BE2C (cell line): ENCODE data around the gene EARS2. TPM values are rescaled to one million over a fixed set of nuclear protein-coding genes. Genes with fewer than 3 reads are reported as not detected.
A peak's percentile ranks its signal among the peaks of the same experiment; 100 is the strongest.

ENCODE experiments used
- DNase-seq: peaks from one replicate; pipeline ENCODE4 v3.0.0-alpha.2; 2020
- H3K27me3 ChIP-seq: fragments of 250-450 bp; sonication (Bioruptor Pico); 2 replicates; pipeline ENCODE4 v1.5.1; 2020; ENCODE audit warnings: mild to moderate bottlenecking
- H3K36me3 ChIP-seq: fragments of 250-450 bp; sonication (Bioruptor Pico); 2 replicates; pipeline ENCODE4 v1.5.1; 2020; ENCODE audit warnings: mild to moderate bottlenecking
- H3K4me1 ChIP-seq: fragments of 250-450 bp; sonication (Bioruptor Pico); 2 replicates; pipeline ENCODE4 v1.5.1; 2020
- H3K4me3 ChIP-seq: 2 replicates; pipeline ENCODE4 v1.5.1; 2011; ENCODE audit warnings: low read depth, low read length
- H3K9me3 ChIP-seq: fragments of 250-450 bp; sonication (Bioruptor Pico); 2 replicates; pipeline ENCODE4 v1.5.1; 2020
- polyA plus RNA-seq: library from polyadenylated mRNA; unstranded; fragments of >200 nt; gene quantifications from one replicate; pipeline ENCODE4 v1.2.1, GENCODE V29; 2012; ENCODE audit warnings: low read depth, missing spikeins; ENCODE audit not compliant: insufficient read length, insufficient read depth
- TF ChIP-seq, protein P1 (sequence below): IDR thresholded peaks from 2 replicates; pipeline ENCODE4 v1.5.1; 2012; ENCODE audit warnings: mild to moderate bottlenecking, low read depth, low read length

Gene EARS2
- 36.7 TPM for polyA plus RNA-seq

DNA sequence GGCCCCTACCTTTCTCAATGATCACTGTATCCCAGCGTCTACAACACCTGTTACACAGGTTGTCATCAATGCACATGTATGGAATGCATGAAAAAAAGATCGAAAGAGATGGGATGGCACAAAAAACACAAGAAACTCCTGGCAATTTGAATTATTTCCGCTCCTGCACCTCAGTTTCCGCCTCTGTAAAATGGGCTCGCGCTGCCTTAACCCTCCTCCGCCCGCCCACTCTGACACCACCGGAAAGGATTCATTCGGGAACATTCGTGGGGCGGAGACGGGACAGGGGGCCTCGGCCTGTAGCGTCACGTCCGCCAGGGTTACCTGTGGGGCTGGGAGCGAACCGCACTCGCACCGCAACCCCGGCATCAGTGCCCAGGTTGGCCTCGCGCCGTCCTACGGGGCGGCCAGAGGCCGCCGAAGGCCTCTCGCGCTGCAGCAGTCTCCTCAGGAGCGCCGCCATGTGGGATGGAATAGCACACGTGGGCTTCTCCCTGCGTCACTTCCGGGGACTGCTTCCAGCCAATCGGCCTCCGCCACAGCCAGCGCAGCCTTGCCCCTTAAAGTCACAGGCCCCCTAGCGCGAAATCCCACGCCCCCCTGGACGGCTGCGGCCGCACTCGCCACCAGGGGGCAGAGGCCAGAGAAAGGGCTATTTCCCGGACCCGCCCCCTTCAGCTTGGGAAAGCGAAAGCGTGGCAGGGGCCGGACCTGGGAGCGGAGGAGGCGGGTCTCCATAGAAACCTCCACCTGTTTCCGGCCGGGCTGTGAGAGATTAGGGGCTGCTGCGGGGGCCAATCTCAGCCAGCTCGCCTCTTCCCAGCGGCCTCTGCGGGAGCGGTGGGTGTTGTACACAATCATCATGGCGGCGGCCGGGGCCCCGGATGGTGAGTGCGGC is at the start of gene EARS2, which contains the start of gene UBFD1:
EARS2 (minus strand) TSS at position 470 of the 898 bp plus-strand sequence; CDS start at position 463, 7 bp downstream.
UBFD1 (plus strand) TSS at position 847 of the 898 bp plus-strand sequence; CDS start at position 863, 16 bp downstream.
- Histone ChIP-seq H3K4me1 (no peaks in the 10 kb centered on the region), H3K4me3 (peak within 1 kb of the TSS; percentile 94), H3K36me3 (peaks cover 42% of the 10 kb centered on the region), H3K27me3 (no peaks in the 10 kb centered on the region), H3K9me3 (no peaks in the 10 kb centered on the region; the same call in 1 of the 2 replicates)
- TF ChIP-seq, protein P1, sequence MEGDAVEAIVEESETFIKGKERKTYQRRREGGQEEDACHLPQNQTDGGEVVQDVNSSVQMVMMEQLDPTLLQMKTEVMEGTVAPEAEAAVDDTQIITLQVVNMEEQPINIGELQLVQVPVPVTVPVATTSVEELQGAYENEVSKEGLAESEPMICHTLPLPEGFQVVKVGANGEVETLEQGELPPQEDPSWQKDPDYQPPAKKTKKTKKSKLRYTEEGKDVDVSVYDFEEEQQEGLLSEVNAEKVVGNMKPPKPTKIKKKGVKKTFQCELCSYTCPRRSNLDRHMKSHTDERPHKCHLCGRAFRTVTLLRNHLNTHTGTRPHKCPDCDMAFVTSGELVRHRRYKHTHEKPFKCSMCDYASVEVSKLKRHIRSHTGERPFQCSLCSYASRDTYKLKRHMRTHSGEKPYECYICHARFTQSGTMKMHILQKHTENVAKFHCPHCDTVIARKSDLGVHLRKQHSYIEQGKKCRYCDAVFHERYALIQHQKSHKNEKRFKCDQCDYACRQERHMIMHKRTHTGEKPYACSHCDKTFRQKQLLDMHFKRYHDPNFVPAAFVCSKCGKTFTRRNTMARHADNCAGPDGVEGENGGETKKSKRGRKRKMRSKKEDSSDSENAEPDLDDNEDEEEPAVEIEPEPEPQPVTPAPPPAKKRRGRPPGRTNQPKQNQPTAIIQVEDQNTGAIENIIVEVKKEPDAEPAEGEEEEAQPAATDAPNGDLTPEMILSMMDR = peak; percentile 89
- DNase-seq = peak; percentile 99

- Histone ChIP-seq H3K27me3 (no peaks in the 10 kb centered on the region), H3K9me3 (no peaks in the 10 kb centered on the region), H3K4me3 (peak overlapping the region; percentile 98), H3K36me3 (peaks cover 24% of the 10 kb centered on the region), H3K4me1 (no peaks in the 10 kb centered on the region)
- TF ChIP-seq, protein P1 = peak; percentile 84
- DNase-seq = peak; percentile 81
Observed at GRCh38 chr16:23597003-23597756, 40.0 kb upstream of the EARS2 start.

DNA sequence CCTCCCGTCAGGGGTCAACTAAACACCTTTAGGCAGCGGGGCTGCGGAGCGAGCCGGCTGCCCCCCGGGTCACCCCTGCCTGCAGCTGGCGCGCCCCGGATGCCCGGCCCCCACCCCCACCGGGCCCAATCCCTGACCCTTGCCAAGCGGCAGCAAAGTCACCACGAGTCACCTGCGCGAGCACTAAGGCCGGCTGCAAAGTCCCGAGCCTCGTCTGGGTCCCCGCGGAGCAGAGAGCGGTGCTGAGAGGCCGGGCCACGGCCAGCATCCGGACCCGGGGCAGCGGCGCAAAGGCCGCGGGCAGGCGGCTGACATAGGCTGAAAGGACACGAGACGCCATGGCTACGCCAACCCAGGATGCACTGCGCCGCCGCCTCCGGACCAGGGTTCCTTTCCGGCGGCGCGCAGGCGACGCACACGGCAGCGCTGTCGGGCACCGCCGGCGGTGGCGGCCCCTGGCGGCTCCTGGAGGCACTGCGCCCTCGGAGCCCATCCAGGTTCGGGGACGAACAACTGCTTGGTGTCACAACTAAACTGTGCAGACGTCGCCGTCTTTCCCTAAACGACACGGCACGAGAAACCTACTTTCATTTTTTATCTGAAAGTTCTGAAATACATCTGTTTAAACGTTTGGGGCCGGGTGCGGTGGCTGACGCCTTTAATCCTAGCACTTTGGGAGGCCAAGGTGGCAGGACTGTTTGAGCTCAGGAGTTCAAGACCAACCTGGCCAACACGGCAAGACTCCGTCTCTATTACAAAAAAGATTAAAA is 39.0 kb upstream of the EARS2 start, which contains the start of gene NDUFAB1:
NDUFAB1 (minus strand) TSS at position 366 of the 770 bp plus-strand sequence; CDS start at position 340, 26 bp downstream.
- TF ChIP-seq, protein P1 = peak; percentile 94
- peak; percentile 93 for DNase-seq
- Histone ChIP-seq H3K36me3 (peaks cover 34% of the 10 kb centered on the region), H3K4me1 (no peaks in the 10 kb centered on the region), H3K27me3 (no peaks in the 10 kb centered on the region), H3K4me3 (peak within 1 kb of the TSS; percentile 98), H3K9me3 (no peaks in the 10 kb centered on the region)

- Histone ChIP-seq H3K27me3 (no peaks in the 10 kb centered on the region), H3K4me3 (peak overlapping the region; percentile 98), H3K9me3 (no peaks in the 10 kb centered on the region), H3K4me1 (no peaks in the 10 kb centered on the region), H3K36me3 (peaks cover 41% of the 10 kb centered on the region)
- DNase-seq = no peak
- TF ChIP-seq, protein P1 = no peak
Observed at GRCh38 chr16:23595246-23595950, 38.2 kb upstream of the EARS2 start.

DNA sequence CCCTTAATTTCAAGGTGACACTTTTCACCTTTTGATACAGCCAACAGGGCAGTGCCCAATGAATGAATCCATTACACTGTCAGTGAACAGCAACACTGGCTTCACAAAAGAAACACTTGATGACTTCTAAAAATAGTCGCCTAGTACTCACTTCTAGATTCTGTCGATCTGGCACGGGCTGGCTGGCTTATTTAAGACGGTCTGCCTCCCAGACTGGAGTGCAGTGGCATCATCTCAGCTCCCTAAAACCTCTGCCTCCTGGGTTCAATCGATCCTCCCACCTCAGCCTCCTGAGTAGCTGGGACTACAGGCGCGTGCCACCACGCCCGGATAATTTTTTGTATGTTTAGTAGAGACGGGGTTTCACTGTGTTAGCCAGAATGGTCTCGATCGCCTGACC is 37.0 kb upstream of the EARS2 start:
- no peak for DNase-seq
- peaks cover 50% of the 10 kb centered on the region for H3K36me3 ChIP-seq
- no peaks in the 10 kb centered on the region for H3K4me1 ChIP-seq
- no peak overlapping the region for H3K4me3 ChIP-seq
- TF ChIP-seq, protein P1 = no peak
- H3K9me3 ChIP-seq = no peaks in the 10 kb centered on the region
- no peaks in the 10 kb centered on the region for H3K27me3 ChIP-seq
